RWPE2 (cell line): ENCODE results near the gene ASTN2.
A peak's percentile ranks its signal among the peaks of the same experiment; 100 is the strongest.

Source experiments
- ATAC-seq: fragments of 200-7000 bp; cut with Tn5 transposase; 3 replicates; pipeline ENCODE4 v1.9.1; 2021; ENCODE audit warnings: low read depth
- DNase-seq: peaks from one replicate; pipeline ENCODE4 v3.0.0-alpha.2; 2020; ENCODE audit warnings: low spot score
- H3K27ac ChIP-seq: fragments of 450-650 bp; 2 replicates; pipeline ENCODE4 v1.5.1; 2017; ENCODE audit warnings: mild to moderate bottlenecking; ENCODE audit not compliant: poor library complexity, severe bottlenecking
- H3K27me3 ChIP-seq: fragments of 250-450 bp; sonication (Bioruptor Pico); 2 replicates; pipeline ENCODE4 v1.5.1; 2021; ENCODE audit warnings: mild to moderate bottlenecking, moderate library complexity; ENCODE audit not compliant: insufficient read depth, poor library complexity, severe bottlenecking
- H3K36me3 ChIP-seq: fragments of 250-450 bp; sonication (Bioruptor Pico); 2 replicates; pipeline ENCODE4 v1.5.1; 2020; ENCODE audit warnings: low read depth, mild to moderate bottlenecking, moderate library complexity
- H3K4me1 ChIP-seq: fragments of 250-450 bp; sonication (Bioruptor Pico); 2 replicates; pipeline ENCODE4 v1.5.1; 2021; ENCODE audit warnings: mild to moderate bottlenecking, moderate library complexity; ENCODE audit not compliant: insufficient read depth, poor library complexity, severe bottlenecking
- H3K4me3 ChIP-seq: fragments of 250-450 bp; sonication (Bioruptor Pico); 2 replicates; pipeline ENCODE4 v1.5.1; 2021; ENCODE audit warnings: mild to moderate bottlenecking, moderate library complexity; ENCODE audit not compliant: severe bottlenecking
- H3K9me3 ChIP-seq: fragments of 250-450 bp; sonication (Bioruptor Pico); 2 replicates; pipeline ENCODE4 v1.5.1; 2021; ENCODE audit warnings: mild to moderate bottlenecking, moderate library complexity; ENCODE audit not compliant: severe bottlenecking
- TF ChIP-seq, protein P1 (sequence below): fragments of 450-650 bp; IDR thresholded peaks from one replicate; pipeline ENCODE4 v1.5.1; 2017; ENCODE audit warnings: mild to moderate bottlenecking, moderate library complexity; ENCODE audit not compliant: poor library complexity, severe bottlenecking

The ASTN2 gene, protein sequence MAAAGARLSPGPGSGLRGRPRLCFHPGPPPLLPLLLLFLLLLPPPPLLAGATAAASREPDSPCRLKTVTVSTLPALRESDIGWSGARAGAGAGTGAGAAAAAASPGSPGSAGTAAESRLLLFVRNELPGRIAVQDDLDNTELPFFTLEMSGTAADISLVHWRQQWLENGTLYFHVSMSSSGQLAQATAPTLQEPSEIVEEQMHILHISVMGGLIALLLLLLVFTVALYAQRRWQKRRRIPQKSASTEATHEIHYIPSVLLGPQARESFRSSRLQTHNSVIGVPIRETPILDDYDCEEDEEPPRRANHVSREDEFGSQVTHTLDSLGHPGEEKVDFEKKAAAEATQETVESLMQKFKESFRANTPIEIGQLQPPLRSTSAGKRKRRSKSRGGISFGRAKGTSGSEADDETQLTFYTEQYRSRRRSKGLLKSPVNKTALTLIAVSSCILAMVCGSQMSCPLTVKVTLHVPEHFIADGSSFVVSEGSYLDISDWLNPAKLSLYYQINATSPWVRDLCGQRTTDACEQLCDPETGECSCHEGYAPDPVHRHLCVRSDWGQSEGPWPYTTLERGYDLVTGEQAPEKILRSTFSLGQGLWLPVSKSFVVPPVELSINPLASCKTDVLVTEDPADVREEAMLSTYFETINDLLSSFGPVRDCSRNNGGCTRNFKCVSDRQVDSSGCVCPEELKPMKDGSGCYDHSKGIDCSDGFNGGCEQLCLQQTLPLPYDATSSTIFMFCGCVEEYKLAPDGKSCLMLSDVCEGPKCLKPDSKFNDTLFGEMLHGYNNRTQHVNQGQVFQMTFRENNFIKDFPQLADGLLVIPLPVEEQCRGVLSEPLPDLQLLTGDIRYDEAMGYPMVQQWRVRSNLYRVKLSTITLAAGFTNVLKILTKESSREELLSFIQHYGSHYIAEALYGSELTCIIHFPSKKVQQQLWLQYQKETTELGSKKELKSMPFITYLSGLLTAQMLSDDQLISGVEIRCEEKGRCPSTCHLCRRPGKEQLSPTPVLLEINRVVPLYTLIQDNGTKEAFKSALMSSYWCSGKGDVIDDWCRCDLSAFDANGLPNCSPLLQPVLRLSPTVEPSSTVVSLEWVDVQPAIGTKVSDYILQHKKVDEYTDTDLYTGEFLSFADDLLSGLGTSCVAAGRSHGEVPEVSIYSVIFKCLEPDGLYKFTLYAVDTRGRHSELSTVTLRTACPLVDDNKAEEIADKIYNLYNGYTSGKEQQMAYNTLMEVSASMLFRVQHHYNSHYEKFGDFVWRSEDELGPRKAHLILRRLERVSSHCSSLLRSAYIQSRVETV (N-terminal part only)

DNA sequence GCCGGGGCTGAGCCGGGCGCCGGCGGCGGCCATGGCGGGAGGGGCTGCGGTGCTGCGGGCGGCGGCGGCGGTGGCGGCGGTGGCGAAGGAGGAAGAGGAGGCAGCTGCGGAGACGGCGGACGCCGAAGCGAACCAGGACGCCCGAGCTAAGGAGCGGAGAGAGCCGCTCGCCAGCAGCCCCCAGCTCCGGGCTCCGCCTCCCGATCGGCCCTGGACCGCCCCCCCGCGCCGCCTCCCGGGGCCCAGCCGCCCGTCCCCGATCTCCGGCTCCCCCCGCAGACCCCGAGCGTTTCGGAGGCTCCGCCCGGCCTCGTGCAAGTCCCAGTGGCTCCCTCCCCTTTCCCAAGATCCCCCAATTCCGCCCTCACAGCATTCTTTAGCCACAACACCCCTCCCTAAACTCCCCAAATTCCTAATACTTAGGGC is at the start of gene ASTN2:
Gene ASTN2 (minus strand): TSS at position 152 of the 426 bp plus-strand sequence. CDS start 119 bp downstream, at position 33.
- peak within 1 kb of the TSS; percentile 33 for H3K4me3 ChIP-seq

DNA sequence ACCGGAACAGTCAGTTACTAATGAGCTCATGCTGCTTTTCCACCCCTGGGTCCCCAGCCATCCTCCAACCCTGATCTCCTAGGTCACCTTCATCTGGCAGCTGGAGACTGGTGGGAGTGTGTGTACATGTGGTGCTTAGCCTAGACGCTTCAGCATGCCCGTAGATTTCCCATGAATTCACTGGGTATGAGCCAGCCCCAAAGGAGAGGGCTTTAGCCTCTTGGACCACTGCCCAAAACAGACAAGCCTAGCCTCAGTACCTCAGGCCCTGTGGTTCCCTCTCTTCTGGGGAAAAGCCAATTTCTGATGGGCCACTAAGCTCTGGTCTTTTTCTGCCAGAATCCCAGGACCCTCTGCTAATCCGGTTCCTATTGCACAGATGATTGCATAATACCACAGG is 48.0 kb upstream of the ASTN2 start:
- Histone ChIP-seq H3K9me3 (no peaks in the 10 kb centered on the region), H3K27ac (no peak overlapping the region), H3K4me3 (no peak overlapping the region), H3K27me3 (no peaks in the 10 kb centered on the region), H3K36me3 (no peaks in the 10 kb centered on the region), H3K4me1 (no peaks in the 10 kb centered on the region)
- no peak for ATAC-seq
- TF ChIP-seq, protein P1, sequence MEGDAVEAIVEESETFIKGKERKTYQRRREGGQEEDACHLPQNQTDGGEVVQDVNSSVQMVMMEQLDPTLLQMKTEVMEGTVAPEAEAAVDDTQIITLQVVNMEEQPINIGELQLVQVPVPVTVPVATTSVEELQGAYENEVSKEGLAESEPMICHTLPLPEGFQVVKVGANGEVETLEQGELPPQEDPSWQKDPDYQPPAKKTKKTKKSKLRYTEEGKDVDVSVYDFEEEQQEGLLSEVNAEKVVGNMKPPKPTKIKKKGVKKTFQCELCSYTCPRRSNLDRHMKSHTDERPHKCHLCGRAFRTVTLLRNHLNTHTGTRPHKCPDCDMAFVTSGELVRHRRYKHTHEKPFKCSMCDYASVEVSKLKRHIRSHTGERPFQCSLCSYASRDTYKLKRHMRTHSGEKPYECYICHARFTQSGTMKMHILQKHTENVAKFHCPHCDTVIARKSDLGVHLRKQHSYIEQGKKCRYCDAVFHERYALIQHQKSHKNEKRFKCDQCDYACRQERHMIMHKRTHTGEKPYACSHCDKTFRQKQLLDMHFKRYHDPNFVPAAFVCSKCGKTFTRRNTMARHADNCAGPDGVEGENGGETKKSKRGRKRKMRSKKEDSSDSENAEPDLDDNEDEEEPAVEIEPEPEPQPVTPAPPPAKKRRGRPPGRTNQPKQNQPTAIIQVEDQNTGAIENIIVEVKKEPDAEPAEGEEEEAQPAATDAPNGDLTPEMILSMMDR: no peak
- DNase-seq: no peak

More for the DNA sequence above, at the start of gene ASTN2:
- Histone ChIP-seq H3K9me3 (no peaks in the 10 kb centered on the region), H3K27ac (no peak within 1 kb of the TSS), H3K4me1 (no peaks in the 10 kb centered on the region), H3K27me3 (peaks cover 57% of the 10 kb centered on the region), H3K36me3 (no peaks in the 10 kb centered on the region)
- ATAC-seq: peak; percentile 37; the same call in 2 of the 3 replicates
- DNase-seq: no peak
- TF ChIP-seq, protein P1: no peak

DNA sequence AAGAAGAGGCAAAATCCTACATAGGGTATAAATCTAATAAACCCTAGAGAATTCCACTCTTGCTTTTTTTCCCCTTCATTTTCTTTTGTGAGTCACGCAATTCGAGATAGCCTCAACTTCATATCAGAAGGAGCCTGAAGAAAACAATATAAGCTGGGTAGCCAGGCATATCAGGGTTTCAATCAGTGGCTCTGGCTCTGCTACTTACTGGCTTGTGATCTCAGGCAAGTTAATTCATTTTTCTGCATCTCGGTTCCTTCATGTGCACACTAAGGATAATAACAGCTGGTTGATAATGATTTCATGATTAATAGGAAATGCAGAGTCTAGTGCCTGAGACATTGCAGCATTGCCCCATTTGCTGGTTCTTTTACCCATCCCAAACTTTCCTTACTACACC is 46.5 kb upstream of the ASTN2 start:
- Histone ChIP-seq H3K27ac (no peak overlapping the region), H3K4me3 (no peak overlapping the region), H3K27me3 (no peaks in the 10 kb centered on the region), H3K9me3 (no peaks in the 10 kb centered on the region), H3K36me3 (no peaks in the 10 kb centered on the region), H3K4me1 (no peaks in the 10 kb centered on the region)
- TF ChIP-seq, protein P1: no peak
- no peak for DNase-seq
- no peak for ATAC-seq

DNA sequence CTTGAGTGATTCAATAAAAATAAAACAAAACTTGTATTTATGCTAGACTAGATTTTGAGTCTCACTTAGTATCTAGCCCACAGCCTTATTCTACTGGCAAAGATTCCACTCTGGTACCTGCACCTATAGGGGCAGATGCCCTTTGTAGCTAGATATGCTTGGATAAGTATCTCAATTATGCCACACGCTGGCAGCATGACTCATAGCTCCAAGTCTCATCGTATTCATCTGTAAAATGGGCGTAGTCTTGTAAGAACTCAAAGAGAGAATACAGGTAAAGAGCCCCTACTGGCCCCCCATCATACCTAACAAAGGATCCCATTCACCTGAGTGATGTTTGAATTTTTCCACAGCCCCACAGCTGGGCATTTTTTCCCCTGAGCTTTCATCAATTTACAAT is 45.9 kb upstream of the ASTN2 start:
- TF ChIP-seq, protein P1: no peak
- H3K27ac ChIP-seq: no peak overlapping the region
- H3K27me3 ChIP-seq: no peaks in the 10 kb centered on the region
- H3K4me1 ChIP-seq: no peaks in the 10 kb centered on the region
- no peak overlapping the region for H3K4me3 ChIP-seq
- no peaks in the 10 kb centered on the region for H3K9me3 ChIP-seq
- DNase-seq (no peak), ATAC-seq (no peak)
- H3K36me3 ChIP-seq: no peaks in the 10 kb centered on the region
